HG02678 (cell line): Measurements from ENCODE around the gene MRPL18.

ENCODE experiments used
- ATAC-seq: cut with Tn5 transposase; IDR thresholded peaks from one replicate; pipeline ENCODE4 v1.9.1; 2021; ENCODE audit warnings: mild to moderate bottlenecking, moderate library complexity; ENCODE audit not compliant: unreplicated experiment

Gene MRPL18

DNA sequence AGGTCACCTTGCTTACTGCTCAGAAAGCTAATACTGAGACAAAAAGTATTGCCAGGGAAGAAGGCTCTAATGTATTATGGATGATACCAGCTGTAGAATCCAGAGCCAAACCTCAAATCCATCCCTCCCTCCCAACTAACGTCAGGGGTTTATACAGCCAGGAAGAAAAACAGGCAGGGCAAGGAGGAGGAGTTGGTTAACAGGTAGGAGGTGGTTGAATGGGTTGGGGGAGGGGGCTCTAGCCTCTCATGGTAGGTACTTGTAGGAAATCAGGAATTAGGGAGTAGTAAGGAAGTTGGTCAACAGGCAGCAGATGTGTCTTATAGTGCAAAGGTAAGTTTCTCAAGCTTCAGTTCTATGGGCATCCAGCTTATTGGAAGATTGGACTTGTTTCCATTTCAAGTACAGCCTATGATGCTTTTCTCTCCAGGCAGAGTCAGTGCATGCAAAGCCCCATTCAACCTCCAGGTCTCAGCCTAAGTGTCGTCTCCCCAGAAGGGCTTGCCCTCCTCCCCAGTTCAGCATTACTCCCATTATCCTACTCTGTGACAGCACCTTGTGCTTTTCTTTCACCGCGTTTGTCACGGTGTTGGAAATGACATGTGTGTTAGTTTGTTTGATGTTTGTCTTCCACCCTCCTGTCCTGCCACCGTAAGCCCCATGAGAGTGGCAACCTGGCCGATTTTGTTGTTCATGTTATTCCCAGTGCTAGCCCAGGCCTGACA lies 47.9 kb downstream of the MRPL18 start:
- ATAC-seq: no peak

GRCh38 chr6:159842035-159842434 lies 51.8 kb downstream of the MRPL18 start:
- ATAC-seq: no peak

DNA sequence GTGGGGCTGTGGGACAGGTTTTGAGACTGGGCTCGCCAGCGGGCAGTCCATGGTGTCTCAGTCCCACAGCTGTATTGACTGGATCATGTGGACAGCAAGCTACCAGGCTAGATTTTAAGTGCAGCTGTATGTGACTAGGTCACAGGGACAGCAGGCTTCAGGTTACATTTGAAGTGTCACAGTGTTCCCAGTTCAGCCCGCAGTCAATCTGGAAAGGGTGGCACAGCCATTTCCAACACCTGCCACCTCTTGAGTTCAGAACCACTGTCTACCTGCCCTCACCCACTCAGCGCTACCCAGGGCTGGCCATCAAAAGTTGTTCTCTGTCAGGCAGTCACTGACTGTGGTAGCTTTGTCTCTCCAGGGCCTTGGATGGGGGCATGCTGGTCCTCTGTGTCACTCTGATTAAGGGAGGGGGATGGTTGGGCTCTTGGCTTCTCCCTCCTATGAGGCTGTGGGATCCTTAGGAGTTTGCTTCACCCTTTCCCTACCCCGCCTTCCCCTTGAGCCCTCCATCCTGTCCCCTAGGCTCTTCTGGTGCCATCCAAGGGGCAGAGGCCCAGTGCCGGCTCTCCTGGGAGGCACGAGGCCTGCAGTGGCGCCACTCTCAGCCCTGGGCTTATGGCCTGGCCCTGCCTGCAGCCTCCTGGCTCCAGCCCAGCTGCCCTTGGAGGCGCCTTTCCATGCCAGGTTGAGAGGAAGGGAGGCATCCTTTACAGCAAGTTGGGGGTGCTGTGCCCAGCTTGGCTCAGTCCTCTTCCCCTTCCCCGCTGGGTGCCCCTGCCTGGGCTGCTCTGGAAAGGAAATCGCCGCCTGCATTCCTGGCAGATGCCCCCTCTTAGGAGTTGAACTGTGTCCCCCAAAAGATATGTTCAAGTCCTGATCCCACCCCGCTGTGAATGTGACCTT lies 54.7 kb downstream of the MRPL18 start:
- ATAC-seq: no peak
